Ureter (tissue), 1 donor: ENCODE results near the gene HADHB. TPM values are rescaled to one million over a fixed set of nuclear protein-coding genes. Genes with fewer than 3 reads are reported as not detected.
"Not testable (repeated sequence)": the region's sequence is repeated elsewhere in the genome, so short reads cannot be mapped to it uniquely, and the experiment has no call there.

ENCODE experiments used
- DNase-seq: peaks from one replicate; pipeline ENCODE4 v3.0.0-alpha.2; 2020; ENCODE audit warnings: low spot score
- total RNA-seq: library from RNA; stranded (reverse); gene quantifications from one replicate; pipeline ENCODE4 v1.2.4, GENCODE V29; 2023
- donor health status: DM: yes; HTN: yes; CAD: no.

HADHB gene
- total RNA-seq, 1 donor from 2014 or later: 151 TPM

- no peak for DNase-seq
Observed at GRCh38 chr2:26297061-26297460, 52.3 kb downstream of the HADHB start.

- no peak for DNase-seq
Observed at GRCh38 chr2:26298286-26298637, 53.5 kb downstream of the HADHB start.

- peak; percentile 65 for DNase-seq
Observed at GRCh38 chr2:26298638-26299393, 54.1 kb downstream of the HADHB start.

GRCh38 chr2:26299471-26300101, 54.8 kb downstream of the HADHB start:
- peak; percentile 61 for DNase-seq

GRCh38 chr2:26300234-26300925, 55.6 kb downstream of the HADHB start:
- peak; percentile 79 for DNase-seq

- DNase-seq: no peak
Observed at GRCh38 chr2:26302846-26303245, 58.1 kb downstream of the HADHB start.

GRCh38 chr2:26305094-26305493, 60.4 kb downstream of the HADHB start:
- DNase-seq: not testable (repeated sequence)

- no peak for DNase-seq
Observed at GRCh38 chr2:26305540-26305939, 60.8 kb downstream of the HADHB start.

GRCh38 chr2:26309921-26310320, 65.2 kb downstream of the HADHB start:
- no peak for DNase-seq

GRCh38 chr2:26312471-26312870, 67.7 kb downstream of the HADHB start:
- no peak for DNase-seq

- DNase-seq: no peak
Observed at GRCh38 chr2:26313446-26313845, 68.7 kb downstream of the HADHB start.

GRCh38 chr2:26314243-26314642, 69.5 kb downstream of the HADHB start:
- DNase-seq: no peak

- no peak for DNase-seq
Observed at GRCh38 chr2:26316041-26316440, 71.3 kb downstream of the HADHB start.

GRCh38 chr2:26316845-26317244, 72.1 kb downstream of the HADHB start:
- DNase-seq: no peak

- DNase-seq: no peak
Observed at GRCh38 chr2:26317377-26318105, 72.8 kb downstream of the HADHB start.

- DNase-seq: no peak
Observed at GRCh38 chr2:26318950-26319349, 74.2 kb downstream of the HADHB start.

- not testable (repeated sequence) for DNase-seq
Observed at GRCh38 chr2:26324479-26324878, 79.7 kb downstream of the HADHB start.

- DNase-seq: no peak
Observed at GRCh38 chr2:26324903-26325302, 80.2 kb downstream of the HADHB start.

GRCh38 chr2:26325851-26326250, 81.1 kb downstream of the HADHB start:
- no peak for DNase-seq

GRCh38 chr2:26326514-26326913, 81.8 kb downstream of the HADHB start:
- no peak for DNase-seq

- no peak for DNase-seq
Observed at GRCh38 chr2:26327291-26328272, 82.8 kb downstream of the HADHB start.
